Mucosa of rectum (tissue), 2 donors: ENCODE results near the gene GABARAP.
"Not testable (repeated sequence)": the region's sequence is repeated elsewhere in the genome, so short reads cannot be mapped to it uniquely, and the experiment has no call there.

ENCODE experiments used
- H3K27ac ChIP-seq, 2 donors: one replicate each; pipeline ENCODE4 v1.7.0; 2013; ENCODE audit warnings: inconsistent platforms in 2 of 2, low read depth in 2 of 2, low read length in 2 of 2
- H3K27me3 ChIP-seq, 2 donors: one replicate each; pipeline ENCODE4 v1.7.0; 2013; ENCODE audit warnings: low read length in 2 of 2; ENCODE audit not compliant: control insufficient read depth in 2 of 2, insufficient read depth in 2 of 2
- H3K36me3 ChIP-seq, 2 donors: one replicate each; pipeline ENCODE4 v1.7.0; 2013; ENCODE audit warnings: low read length in 2 of 2; ENCODE audit not compliant: control insufficient read depth in 2 of 2, insufficient read depth in 2 of 2
- H3K4me1 ChIP-seq, 2 donors: one replicate each; pipeline ENCODE4 v1.7.0; 2013; ENCODE audit warnings: low read length in 2 of 2, mild to moderate bottlenecking in 1 of 2; ENCODE audit not compliant: control insufficient read depth in 2 of 2, insufficient read depth in 2 of 2
- H3K4me3 ChIP-seq, 2 donors: one replicate each; pipeline ENCODE4 v1.7.0; 2013; ENCODE audit warnings: low read length in 2 of 2
- H3K9ac ChIP-seq, 2 donors: one replicate each; pipeline ENCODE4 v1.7.0; 2013; ENCODE audit warnings: low read length in 2 of 2, low read depth in 1 of 2, mild to moderate bottlenecking in 1 of 2
- H3K9me3 ChIP-seq, 2 donors: one replicate each; pipeline ENCODE4 v1.7.0; 2013; ENCODE audit warnings: low read length in 2 of 2; ENCODE audit not compliant: control insufficient read depth in 2 of 2
- donor health status: healthy.
- donor health status: Normal muscosa, but diverticular disease.

The GABARAP gene

DNA sequence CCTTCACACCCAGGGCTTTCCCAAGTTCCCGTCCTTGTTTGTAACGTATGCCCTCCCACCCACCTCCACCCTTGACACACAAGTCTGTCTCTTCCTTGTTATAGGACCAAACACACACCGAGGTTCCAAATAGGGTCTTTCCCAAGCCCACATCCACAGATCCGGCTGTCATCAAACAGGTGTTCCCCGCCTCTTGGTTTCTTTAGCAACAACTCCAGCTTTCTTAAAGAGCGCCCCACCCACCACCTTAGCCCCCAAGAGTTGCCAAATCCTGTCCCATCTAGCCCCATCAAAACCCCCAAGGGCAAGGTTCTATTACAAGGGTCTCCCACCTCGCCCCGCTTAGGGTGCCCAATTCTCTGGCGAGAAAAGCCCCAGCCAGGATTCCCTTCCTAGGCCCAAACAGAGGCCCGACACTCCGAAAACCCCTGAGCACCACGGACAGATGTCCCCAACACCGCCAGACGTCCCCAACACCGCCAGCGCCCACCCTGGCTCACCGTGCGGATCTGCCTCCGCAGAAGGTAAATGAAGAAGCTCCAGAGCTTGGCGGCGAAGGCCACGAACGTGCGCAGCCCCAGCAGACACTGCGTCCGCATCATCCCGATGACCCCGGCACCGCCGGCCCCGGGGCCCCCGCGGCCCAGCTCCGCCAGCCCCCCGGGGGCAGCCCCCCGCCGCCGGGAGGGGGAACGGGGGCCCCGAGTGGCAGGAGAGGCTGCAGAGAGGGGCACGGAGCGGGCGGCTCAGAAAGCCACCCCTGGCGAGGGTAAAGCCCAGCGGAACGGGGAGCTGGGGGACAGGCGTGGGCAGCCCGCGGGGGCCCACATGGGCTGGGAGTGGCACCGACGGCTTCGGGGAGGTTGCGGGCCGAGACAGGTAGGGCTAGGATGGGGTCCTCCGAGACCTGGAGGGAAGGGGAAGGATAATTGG is 8.7 kb upstream of the GABARAP start:
- H3K27ac ChIP-seq: peak overlapping the region; percentile 100
- H3K4me3 ChIP-seq: peak overlapping the region; percentile 71 to 92
- peaks cover 24 to 29% of the 10 kb centered on the region in 2 donors for H3K4me1 ChIP-seq
- H3K27me3 ChIP-seq: no peaks in the 10 kb centered on the region
- H3K9me3 ChIP-seq: no peaks in the 10 kb centered on the region
- peaks cover 20 to 28% of the 10 kb centered on the region in 2 donors for H3K36me3 ChIP-seq
- H3K9ac ChIP-seq: peak overlapping the region; percentile 87

GRCh38 chr17:7249830-7250229 is 7.6 kb upstream of the GABARAP start:
- Histone ChIP-seq H3K27ac (peak overlapping the region in 1 of 2 donors; percentile 100), H3K9ac (peak overlapping the region in 1 of 2 donors; percentile 87), H3K36me3 (peaks cover 22 to 26% of the 10 kb centered on the region in 2 donors), H3K9me3 (no peaks in the 10 kb centered on the region), H3K4me3 (peak overlapping the region; percentile 71 to 92), H3K27me3 (no peaks in the 10 kb centered on the region), H3K4me1 (peaks cover 24 to 29% of the 10 kb centered on the region in 2 donors)

DNA sequence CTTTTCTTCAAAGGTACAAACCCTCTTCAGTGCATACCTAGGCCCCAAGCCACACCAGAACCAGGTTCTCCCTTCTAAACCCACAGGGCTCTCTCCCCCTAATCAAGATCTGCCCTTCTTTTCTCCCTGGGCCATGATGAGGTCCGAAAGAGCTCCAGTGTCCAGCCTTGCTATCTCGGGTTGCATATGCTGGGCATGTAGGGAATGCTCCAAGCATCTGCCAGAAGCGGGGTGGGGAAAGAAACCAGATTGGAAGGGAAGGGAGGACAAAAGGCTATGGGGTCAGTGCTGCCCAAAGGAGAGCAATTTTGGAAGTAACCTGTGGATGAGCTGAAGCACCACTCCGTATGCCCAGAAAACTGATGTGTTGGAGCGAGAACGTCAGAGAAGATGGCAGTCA is 7.0 kb upstream of the GABARAP start:
- H3K9ac ChIP-seq: peak overlapping the region in 1 of 2 donors; percentile 2
- H3K9me3 ChIP-seq: no peaks in the 10 kb centered on the region
- H3K4me1 ChIP-seq: peaks cover 24 to 29% of the 10 kb centered on the region in 2 donors
- no peaks in the 10 kb centered on the region for H3K27me3 ChIP-seq
- peaks cover 22 to 27% of the 10 kb centered on the region in 2 donors for H3K36me3 ChIP-seq
- no peak overlapping the region for H3K27ac ChIP-seq
- H3K4me3 ChIP-seq: peak overlapping the region in 1 of 2 donors; percentile 14

- Histone ChIP-seq H3K27me3 (no peaks in the 10 kb centered on the region), H3K27ac (no peak overlapping the region), H3K36me3 (peaks cover 25 to 31% of the 10 kb centered on the region in 2 donors), H3K9me3 (no peaks in the 10 kb centered on the region), H3K9ac (no peak overlapping the region), H3K4me1 (peaks cover 24 to 29% of the 10 kb centered on the region in 2 donors), H3K4me3 (no peak overlapping the region)
These were observed 6.5 kb upstream of the GABARAP start for GRCh38 chr17:7248796-7249195.

- no peaks in the 10 kb centered on the region for H3K9me3 ChIP-seq
- H3K4me3 ChIP-seq: no peak overlapping the region
- H3K36me3 ChIP-seq: peaks cover 23 to 32% of the 10 kb centered on the region in 2 donors
- H3K27me3 ChIP-seq: no peaks in the 10 kb centered on the region
- H3K27ac ChIP-seq: no peak overlapping the region
- H3K9ac ChIP-seq: no peak overlapping the region
- peaks cover 15 to 23% of the 10 kb centered on the region in 2 donors for H3K4me1 ChIP-seq
These were observed 4.5 kb upstream of the GABARAP start for GRCh38 chr17:7246779-7247178.

GRCh38 chr17:7243838-7244237 is 1.6 kb upstream of the GABARAP start:
- H3K9me3 ChIP-seq, H3K4me3 ChIP-seq, H3K27me3 ChIP-seq: not testable (repeated sequence)
- peaks cover 22 to 23% of the 10 kb centered on the region in 2 donors for H3K4me1 ChIP-seq
- H3K36me3 ChIP-seq: peaks cover 33 to 40% of the 10 kb centered on the region in 2 donors
- H3K9ac ChIP-seq: peak overlapping the region in 1 of 2 donors; percentile 98
- H3K27ac ChIP-seq: peak overlapping the region in 1 of 2 donors; percentile 100

DNA sequence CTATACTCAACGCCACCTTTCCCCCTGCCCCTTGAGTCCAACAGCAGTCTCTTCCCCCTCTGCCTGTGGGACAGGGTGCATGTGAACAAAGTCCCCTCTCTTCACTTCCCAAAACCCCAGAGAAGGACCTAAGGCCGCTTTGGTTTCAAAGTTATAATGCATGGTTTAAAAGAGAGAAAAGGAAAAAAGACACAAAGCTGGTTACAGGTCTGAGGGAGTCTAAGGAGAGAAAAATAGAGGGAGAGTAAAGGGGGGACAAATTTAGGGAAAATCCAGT is 1.1 kb upstream of the GABARAP start:
- Histone ChIP-seq H3K4me1 (peaks cover 19 to 22% of the 10 kb centered on the region in 2 donors), H3K9ac (peak overlapping the region; percentile 98 to 100), H3K27me3 (no peaks in the 10 kb centered on the region), H3K36me3 (peaks cover 33 to 37% of the 10 kb centered on the region in 2 donors), H3K9me3 (no peaks in the 10 kb centered on the region), H3K27ac (peak overlapping the region; percentile 100), H3K4me3 (peak overlapping the region; percentile 91 to 99)

DNA sequence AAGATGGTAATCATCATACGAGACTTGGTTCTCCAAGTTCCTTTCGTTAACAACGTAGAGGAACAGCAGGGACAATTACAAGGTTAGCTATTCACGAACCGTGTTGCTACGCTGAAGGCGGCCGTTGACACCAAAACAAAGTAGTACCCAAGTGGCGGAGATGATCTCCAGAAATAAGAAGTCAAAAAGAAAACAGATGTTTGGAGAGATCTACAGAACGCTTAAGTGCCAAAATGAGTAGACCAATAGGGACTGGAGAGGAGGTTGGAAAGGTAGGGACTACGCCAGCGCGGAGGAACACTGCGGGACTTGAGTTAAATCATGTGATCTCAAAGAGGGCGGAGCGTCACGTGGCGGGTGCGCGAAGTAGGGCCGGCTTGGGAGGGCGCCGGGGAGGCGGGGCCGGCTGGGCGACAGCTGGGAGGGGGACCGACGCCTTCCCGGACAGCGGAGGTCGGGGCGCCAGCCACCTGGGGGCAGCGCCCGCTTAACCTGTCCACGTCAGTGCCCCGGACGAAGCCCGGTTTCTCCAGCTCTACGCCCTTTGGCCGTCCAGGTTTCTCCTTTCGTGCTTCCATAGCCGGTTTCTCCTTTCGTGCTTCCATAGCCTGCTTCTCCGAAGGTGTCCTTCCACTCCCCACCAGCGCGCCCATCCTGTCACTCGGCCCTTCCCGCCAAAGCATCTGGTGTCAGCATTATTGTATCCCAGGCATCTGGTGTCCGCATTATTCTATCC is 636 bp upstream of the GABARAP start:
- Histone ChIP-seq H3K36me3 (peaks cover 33 to 37% of the 10 kb centered on the region in 2 donors), H3K9ac (peak overlapping the region; percentile 98 to 100), H3K4me3 (peak overlapping the region; percentile 91 to 99), H3K27ac (peak overlapping the region; percentile 100), H3K9me3 (no peaks in the 10 kb centered on the region), H3K4me1 (peaks cover 19 to 22% of the 10 kb centered on the region in 2 donors), H3K27me3 (no peaks in the 10 kb centered on the region)

DNA sequence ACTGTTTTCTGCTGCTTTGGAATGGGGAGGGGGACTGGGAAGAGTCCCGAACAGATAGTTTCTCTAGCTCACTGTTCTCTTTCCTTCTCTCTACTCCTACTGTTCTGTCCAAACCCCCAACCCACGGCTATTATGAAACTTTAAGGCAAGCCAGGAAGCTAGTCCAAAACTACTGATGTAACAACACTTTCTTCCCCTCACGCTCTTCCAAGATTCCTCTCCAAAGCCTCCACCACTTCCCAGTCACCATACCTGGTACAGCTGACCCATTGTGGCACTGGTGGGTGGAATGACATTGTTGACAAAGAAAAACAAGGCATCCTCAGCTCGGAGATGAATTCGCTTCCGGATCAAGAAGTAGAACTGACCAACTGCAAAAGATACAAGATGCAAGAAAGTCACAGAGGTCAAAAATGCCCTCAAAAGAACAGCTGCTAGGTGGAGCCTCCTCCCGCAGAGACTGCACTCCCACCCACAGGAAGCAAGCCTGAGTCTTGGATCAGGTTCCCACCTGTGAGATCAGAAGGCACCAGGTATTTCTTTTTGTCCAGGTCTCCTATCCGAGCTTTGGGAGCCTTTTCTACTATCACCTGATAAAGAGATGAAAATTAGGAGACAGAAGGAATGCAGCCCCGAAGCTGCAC is 1.0 kb downstream of the GABARAP start:
- Histone ChIP-seq H3K27me3 (no peaks in the 10 kb centered on the region), H3K4me1 (peaks cover 25 to 29% of the 10 kb centered on the region in 2 donors), H3K36me3 (peaks cover 26 to 33% of the 10 kb centered on the region in 2 donors), H3K4me3 (peak overlapping the region; percentile 91 to 99), H3K9me3 (no peaks in the 10 kb centered on the region), H3K27ac (peak overlapping the region; percentile 100), H3K9ac (peak overlapping the region; percentile 98 to 100)
